SK-N-DZ (cell line): ENCODE measurements around the gene SERGEF.
"Not testable (repeated sequence)": the region's sequence is repeated elsewhere in the genome, so short reads cannot be mapped to it uniquely, and the experiment has no call there.

Experiments used
- DNase-seq: peaks from one replicate; pipeline ENCODE4 v3.0.0-alpha.2; 2015; ENCODE audit warnings: low spot score

SERGEF gene

DNA sequence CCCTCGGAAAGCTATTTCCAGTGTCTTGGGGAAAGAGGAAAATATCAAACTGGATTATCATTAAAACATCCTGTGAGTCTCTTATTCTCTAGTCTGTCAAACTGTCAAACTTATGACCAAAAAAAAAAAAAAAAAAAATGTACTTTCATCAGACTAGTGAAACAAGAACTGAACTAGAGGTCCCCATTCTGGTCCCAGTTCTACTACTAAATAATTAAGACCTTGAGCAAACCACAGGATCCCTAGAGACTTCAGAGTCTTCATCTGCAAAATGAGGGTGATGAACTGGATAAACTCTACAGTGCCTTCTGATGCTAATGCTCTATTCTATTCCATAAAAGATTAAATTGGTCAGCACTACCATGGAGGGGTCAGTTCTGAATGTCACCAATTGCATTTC is 105.8 kb downstream of the SERGEF start:
- no peak for DNase-seq

DNA sequence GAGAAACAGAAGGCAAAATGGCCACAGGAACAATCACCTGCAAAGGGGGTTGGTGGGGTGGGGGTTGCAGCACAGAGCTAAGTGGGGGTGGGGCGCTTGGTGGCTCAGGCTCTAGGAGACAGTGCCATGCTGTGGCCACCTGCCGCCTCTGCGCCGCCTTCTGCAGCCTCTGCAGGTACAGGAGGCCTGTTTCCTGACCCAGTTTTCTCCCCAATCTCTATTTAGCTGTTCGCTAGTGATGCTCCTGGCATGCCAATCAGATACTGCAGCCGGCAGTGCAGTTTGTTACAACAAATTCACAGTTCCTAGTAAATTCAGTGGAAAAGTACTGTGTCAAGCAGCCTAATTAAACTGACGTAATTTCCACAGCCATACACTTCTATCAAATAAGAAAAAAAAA is 106.4 kb downstream of the SERGEF start:
- peak; percentile 28 for DNase-seq

DNA sequence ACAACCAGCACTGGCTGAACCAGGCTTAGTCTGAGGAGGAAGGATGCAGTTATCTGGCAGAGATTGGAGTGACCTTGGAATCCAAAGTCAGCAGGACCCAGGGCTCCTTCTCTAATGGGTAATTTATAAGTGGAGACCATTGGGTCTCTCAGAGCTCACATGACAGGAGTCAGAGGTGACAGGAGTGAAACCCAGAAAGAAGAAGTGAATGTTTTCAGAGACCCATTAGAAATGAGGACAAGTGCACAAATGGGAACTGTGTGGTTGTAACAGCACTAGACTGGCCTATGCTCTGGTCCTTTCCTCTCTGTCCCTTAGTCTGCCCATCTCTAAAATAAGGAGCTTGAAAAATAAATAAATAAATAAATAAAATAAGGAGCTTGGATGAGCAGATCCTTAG is 107.4 kb downstream of the SERGEF start:
- no peak for DNase-seq

DNA sequence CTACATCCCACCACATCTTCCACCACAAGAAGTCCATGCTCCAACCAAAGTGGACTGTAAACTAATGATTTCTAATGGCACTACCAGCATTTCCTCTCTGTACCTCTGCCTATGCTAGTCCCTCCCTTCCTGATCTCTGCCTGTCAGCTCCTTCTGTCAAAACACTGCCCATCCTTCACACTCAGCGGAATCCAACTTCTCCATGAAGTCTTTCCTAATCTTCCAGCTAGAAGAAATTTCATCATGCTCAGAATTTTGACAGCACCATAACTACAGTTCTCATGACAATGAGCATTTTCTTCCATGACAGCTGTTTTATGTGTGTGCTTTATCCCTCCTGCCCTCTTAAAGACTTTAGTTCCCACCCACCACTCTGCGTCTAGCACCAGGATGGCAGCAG is 111.4 kb downstream of the SERGEF start:
- no peak for DNase-seq

DNA sequence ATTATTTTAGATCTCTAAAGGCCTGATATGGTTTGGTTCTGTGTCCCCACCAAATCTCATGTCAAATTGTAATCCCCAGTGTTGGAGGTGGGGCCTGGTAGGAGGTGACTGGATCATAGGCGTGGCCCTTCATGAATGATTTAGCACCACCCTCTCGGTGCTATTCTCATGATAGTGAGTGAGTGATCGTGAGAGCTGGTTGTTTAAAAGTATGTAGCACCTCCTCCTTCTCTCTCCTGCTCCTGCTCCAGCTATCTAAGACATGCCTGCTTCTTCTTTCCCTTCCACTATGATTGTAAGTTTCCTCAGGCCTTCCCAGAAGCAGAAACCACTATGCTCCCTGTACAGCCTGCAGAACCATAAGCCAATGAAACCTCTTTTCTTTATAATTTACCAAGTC is 114.1 kb downstream of the SERGEF start:
- DNase-seq: no peak

DNA sequence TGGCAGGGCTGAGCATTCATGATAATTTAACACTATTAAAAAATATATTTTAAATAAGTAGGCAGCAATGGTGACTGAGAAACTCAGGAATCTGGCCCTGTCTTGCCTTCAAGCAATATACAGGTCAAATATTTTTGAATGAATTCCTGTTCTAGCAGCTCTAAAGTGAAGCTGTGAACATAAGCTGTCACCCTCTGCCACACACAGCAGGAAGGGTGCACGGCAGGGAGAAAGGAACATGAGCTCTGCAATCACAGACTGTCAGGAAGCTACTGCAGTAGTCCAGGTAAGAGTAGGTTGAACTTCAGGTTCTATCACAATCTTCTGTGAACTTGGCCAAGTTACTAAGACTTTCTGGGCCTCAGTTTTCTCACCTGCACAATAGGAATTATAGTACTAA is 114.8 kb downstream of the SERGEF start:
- DNase-seq: no peak

DNA sequence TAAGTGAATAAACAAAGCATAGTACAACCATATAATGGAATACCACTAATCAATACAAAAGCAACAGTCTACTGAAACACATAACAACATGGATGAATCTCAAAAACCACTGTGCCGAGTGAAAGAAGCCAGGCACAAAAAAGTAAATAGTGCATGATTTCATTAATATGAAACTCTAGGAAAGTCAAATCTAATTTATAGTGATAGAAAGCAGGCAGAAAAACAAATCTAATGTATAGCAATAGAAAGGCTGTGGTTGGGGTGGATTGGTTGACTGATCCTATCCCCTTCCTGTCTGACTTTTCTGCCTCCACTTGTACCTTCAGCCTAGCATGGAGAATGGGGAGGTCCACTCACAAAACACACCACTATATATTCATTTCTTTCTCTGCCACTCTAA is 115.4 kb downstream of the SERGEF start:
- peak; percentile 51 for DNase-seq

DNA sequence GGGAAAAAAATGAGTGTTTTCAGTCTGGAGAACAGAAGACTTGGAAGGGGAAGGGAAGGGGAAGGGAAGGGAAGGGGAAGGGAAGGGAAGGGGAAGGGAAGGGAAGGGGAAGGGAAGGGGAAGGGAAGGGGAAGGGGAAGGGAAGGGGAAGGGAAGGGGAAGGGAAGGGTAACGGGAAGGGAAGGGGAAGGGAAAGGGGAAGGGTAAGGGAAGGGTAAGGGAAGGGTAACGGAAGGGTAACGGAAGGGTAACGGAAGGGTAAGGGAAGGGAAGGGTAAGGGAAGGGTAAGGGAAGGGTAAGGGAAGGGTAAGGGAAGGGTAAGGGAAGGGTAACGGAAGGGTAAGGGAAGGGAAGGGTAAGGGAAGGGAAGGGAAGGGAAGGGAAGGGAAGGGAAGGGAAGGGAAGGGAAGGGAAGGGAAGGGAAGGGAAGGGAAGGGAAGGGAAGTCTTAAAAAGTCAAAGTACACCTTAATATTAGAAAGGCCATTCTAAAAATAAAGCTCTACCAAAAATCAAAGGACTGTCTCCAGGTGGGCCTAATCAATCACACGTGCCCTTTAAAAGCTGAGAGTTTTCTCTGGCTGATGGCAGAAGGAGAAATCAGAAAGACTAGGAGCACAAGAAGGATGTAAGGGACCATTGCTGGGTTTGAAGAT is 116.2 kb downstream of the SERGEF start:
- DNase-seq: not testable (repeated sequence)

DNA sequence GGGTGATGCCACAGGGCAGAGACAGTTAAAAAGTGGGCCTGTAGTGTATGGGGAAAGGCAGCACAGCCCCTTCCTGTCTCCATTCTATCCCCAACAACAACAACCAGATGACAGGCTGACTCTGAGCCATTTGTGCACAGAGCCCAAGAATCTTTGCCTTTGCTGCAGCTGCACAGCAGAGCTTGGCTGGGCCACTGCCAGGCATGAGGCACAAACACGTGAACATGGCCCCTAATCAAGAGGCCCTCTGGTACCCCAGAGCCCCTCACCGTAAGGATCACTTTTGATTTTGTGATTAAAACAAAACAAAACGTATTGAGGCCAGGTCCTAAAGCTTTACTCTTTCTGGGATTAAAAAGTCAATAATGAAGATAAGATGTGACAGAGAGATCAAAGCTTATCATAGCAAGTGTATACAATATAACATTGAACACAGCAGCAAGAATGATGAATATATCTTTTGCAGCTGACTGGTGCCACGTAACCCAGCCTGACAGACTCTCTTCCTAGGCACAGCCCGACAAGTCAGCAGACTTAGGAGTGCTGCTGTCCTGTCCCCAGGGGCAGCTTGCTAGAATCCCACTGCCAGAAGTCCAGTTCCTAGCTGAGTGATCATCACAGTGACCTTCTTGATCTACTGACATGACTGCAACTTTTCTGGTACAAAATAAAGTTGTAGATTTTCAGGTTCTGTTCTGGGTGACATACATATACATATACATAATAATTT is 117.8 kb downstream of the SERGEF start:
- peak; percentile 15 for DNase-seq

DNA sequence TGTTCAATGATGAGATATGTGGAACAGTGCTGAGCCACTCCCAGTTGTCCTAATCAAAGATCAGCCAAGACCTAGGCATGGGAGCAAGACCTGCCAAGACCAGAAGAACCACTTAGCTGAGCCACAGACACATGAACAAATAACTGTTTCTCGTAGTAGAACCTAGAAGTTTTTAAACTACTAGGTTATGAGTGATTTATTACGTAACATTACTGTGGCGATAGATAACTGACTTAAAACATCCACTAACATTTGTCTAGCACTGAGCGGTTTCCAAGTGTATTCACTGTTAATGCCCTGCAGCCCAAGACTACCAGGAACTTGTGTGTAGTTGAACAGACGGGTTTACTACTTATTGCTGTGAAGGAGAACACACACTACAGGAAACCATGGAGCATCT is 120.4 kb downstream of the SERGEF start:
- no peak for DNase-seq

DNA sequence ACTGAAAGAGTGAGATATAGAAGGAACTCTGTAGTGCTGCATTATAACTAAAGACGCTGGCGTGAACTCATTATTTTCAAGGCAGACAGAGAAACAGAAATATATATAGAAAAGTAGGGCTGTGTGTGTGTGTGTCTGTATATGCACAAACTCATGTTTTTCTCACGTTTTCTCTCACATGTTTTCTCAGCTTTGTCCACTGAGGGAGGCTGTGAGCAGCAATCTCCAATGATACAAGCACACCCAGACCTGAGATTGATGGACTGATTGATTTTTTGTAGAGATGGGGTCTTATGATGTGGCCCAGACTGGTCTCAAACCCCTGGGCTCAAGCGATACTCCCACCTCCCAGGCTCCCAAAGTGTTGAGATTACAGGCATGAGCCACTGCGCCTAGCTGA is 122.5 kb downstream of the SERGEF start:
- DNase-seq: peak; percentile 23

DNA sequence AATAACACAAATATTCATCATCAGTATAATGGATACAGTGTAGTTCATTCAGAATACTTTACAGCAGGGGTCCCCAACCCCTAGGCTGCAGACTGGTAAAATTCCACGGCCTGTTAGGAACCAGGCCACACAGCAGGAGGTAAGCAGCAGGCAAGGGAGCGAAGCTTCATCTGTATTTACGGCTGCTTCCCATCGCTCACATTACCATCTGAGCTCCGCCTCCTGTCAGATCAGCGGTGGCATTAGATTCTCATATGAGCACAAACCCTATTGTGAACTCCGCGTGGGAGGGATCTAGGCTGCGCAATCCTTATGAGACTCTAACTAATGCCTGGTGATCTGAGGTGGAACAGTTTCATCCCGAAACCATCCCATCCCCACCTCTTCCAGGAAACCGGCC is 125.1 kb downstream of the SERGEF start:
- DNase-seq: peak; percentile 40

DNA sequence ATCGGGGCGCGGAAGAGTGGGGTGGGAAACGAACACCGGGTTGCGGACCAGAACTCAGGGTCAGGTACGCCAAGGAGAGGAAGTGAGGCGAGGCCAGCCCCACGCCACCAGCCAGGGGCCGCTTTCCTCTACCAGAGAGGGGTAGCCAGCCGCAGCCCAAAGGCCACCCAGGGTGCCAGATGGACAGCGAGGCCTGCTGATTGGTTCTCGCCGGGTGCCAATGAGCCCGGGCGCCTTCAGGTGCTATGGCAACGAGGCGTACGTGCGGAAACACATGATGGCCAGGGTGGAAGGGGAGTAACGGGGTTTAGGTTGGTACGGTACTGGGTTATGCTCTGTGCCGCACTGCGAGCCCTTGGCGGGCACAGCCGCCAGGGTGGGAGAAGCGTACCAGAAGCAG is 128.9 kb downstream of the SERGEF start:
- DNase-seq: no peak

DNA sequence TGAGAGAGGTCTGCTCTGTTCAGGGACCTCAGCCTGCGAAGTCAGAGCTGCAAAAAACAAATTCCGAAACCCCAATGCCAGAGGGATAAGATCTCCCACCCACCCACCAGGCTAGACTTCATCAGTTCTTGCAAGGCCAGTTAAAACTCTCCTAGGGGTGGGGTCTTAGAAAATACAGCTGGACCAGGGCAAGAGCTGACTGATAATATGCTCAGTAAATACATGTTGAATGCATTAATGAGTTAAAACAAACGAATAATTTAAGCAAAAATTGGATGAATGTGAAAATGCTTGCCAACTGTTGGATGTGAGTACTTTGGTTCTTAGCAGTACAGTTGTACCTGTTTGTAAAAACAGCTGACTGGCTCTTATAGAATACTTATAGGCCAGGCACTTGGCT is 129.8 kb downstream of the SERGEF start:
- DNase-seq: no peak

DNA sequence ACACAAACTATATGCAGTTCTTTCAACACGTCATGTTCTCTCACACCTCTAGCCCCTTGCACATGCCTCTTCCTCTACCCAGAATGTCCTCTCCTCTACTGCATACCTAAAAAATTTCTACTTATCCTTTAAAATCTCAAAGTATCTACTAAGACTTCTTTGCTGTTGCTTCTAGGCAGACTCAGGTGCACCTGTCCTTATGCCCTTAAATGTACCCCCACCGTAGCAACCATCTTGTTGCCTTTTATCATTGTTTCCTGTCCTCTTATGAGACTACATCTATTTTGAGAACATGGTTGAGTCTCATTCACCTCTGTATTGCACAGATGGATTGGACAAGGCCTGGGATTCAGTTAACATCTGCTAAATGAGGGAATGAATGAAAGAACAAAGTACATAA is 134.1 kb downstream of the SERGEF start:
- DNase-seq: no peak

DNA sequence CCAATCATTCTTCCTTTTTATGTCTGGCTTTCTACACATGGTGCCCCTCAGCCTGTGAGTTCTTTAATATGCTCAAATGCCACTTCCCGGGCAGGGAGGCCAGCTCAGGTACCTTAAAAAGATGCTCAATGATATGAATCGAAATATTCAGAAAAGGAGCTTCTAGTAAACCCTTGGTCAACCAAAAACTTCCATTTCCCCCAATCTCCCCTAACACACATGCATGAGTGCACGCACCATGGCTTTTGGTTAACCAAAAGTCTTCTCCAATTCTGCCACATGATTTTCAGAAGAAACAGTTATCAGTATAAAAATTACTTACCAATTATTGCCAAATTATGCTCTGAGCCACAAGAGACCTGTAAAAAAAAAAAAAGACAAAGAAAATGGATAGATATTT is 135.0 kb downstream of the SERGEF start:
- DNase-seq: no peak

DNA sequence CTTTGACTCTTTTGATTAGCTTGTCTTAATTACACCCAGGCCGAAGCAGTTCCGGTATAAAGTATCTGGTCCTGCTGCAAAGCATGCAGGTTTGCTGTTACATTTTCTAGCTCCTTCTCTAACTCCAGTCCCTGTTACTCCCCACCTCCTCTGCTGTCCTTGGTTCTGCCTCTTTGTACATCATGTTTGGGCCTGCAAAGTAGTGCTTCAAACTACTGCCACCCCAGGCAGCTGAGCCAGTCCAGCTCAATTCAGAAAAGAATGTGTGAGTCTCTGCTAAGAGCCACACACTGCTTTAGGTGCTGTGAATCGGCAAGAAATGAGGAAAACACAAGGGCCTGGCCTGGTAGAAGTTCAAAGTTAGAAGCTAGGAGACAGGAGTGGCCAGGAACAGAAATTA is 136.0 kb downstream of the SERGEF start:
- no peak for DNase-seq

DNA sequence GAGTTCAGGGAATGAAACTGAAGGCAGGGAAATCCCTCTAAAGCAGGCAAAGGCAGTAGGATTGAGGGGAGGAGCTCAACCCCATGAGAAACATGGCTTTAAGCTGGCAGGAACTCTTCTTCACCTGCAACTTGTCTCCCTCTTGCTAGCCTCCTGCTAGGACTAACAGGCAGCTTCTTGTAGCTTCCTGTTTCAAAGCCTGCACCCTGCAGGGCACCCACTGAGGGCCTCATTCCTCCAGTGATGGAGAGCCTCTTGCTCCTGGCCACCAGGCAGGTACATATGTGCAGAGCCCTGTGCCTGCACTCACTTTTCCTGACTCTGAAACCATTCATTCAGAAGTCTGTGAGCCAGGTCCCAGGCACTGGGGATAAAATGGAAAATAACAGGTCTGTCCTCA is 137.0 kb downstream of the SERGEF start:
- no peak for DNase-seq

DNA sequence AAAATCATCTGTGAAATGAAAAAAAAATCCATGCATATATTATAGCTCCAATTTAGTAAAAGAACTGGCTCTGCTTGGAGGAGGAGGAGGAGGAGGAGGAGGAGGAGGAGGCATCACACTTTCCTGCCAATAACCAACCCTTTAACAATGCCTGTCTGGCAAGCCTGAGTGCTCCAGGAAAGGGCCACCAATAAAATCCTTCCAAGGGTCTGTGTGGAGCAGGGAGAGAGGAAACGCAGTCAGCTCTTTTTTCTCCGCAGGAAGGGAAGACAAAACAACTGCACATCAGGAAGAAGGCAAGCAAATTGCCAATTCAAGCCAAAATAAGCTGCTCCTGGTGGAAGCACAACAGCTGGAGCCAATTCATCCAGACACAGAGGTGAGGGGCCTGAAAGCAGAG is 139.3 kb downstream of the SERGEF start:
- no peak for DNase-seq

DNA sequence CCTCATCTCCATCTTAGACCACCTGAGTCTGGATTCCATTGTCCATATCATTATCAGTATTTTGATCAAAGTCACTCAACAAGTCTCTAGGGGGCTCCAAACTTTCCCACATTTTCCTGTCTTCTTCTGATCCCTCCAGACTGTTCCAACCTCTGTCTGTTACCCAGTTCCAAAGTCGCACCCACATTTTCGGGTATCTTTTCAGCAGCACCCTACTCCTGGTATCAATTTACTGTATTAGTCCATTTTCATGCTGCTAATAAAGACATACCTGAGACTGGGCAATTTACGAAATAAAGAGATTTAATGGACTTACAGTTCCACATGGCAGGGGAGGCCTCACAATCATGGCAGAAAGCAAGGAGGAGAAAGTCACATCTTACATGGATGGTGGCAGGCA is 144.4 kb downstream of the SERGEF start:
- not testable (repeated sequence) for DNase-seq

DNA sequence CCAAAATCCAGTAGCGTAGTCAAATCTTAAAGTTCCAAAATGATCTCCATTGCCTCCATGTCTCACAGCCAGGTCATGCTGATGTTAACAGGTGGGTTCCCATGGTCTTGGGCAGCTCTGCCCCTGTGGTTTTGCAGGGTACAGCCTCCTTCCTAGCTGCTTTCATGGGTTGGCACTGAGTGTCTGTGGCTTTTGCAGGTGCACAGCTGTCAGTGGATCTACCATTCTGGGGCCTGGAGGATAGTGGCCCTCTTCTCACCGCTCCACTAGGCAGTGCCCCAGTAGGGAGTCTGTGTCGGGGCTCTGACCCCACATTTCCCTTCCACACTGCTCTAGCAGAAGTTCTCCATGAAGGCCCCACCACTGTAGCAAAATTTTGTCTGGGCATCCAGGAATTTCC is 145.5 kb downstream of the SERGEF start:
- no peak for DNase-seq

DNA sequence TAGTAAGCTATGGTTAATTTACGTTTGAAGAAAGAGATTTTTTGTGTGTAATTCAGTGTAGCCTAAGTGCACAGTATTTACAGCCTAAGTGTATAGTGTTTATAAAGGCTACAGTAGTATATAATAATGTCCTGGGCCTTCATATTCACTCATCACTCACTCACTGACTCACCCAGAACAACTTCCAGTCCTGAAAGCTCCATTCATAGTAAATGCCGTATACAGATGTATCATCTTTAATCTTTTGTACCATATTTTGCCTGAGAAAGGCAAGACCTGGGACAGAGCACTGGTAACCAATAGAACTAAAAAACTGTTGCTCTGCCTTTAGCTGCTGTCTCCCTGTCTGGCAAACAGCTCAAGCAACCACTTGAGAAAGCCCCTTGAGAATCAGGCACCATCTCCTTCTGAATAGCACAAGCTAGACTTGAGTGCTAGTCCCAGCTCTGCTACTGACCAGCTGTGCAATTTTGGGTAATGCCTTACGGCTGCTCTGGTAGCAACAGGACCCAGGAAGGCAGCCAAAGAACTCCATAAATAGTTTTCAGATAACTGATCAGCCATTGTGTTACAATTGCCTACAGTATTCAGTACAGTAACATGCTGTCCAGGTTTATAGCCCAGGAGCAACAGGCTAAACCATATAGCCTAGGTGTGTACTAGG is 146.9 kb downstream of the SERGEF start:
- DNase-seq: no peak

DNA sequence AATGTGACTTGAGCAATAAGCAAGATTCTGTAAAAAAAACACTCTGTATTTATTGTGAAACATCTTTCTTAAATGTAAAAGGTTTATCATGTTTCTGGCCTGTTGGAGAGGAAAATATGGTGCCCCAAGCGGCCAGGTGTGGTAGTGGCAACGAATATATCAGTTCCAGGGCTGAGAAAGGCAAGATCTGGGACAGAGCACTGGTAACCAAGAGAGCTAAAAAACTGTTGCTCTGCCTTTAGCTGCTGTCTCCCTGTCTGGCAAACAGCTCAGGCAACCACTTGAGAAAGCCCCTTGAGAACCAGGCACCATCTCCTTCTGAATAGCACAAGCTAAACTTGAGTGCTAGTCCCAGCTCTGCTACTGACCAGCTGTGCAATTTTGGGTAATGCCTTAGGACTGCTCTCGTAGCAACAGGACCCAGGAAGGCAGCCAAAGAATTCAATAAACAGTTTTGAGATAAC is 148.3 kb downstream of the SERGEF start:
- no peak for DNase-seq
